Muscle layer of duodenum (tissue), 2 donors: ENCODE measurements around the gene GPR27.

Experiments used
- H3K27ac ChIP-seq: one replicate; pipeline ENCODE4 v1.7.0; 2013; ENCODE audit warnings: mild to moderate bottlenecking, low read length
- H3K27me3 ChIP-seq: one replicate; pipeline ENCODE4 v1.7.0; 2013; ENCODE audit warnings: low read depth, mild to moderate bottlenecking, control low read depth, low read length
- H3K36me3 ChIP-seq, 2 donors: one replicate each; pipeline ENCODE4 v1.7.0; 2013; ENCODE audit warnings: low read length in 2 of 2, control low read depth in 1 of 2, mild to moderate bottlenecking in 1 of 2; ENCODE audit not compliant: insufficient read depth in 2 of 2, control insufficient read depth in 1 of 2
- H3K4me1 ChIP-seq, 2 donors: one replicate each; pipeline ENCODE4 v1.7.0; 2013; ENCODE audit warnings: low read length in 2 of 2, mild to moderate bottlenecking in 2 of 2, control low read depth in 1 of 2, moderate library complexity in 1 of 2; ENCODE audit not compliant: insufficient read depth in 2 of 2, control insufficient read depth in 1 of 2
- H3K4me3 ChIP-seq, 2 donors: one replicate each; pipeline ENCODE4 v1.7.0; 2013; ENCODE audit warnings: low read length in 2 of 2, low read depth in 1 of 2, mild to moderate bottlenecking in 1 of 2
- H3K9me3 ChIP-seq, 2 donors: one replicate each; pipeline ENCODE4 v1.7.0; 2013; ENCODE audit warnings: low read length in 2 of 2, control low read depth in 1 of 2, mild to moderate bottlenecking in 1 of 2; ENCODE audit not compliant: control insufficient read depth in 1 of 2
- donor health status: healthy.

GPR27 gene

DNA sequence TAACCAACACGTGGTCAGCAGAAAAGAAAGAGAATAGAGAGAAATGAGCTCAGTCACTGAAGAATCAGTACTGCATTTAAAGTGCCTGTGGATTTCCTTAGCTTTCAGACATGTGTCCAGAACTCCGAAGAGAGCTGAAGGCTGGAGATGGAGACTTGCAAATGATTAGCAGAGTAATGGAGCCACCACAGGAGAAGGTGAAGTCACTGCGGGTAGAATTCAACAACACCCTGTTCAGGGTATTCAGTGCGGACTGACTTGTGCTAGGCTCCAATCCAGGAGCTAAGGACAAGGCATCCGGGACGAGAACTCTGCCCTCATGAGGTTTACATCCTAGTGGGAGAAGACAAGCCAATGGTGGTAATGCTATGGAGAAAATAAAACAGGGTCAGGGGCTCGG lies 32.7 kb upstream of the GPR27 start:
- Histone ChIP-seq H3K36me3 (no peaks in the 10 kb centered on the region), H3K27ac (no peak overlapping the region), H3K4me1 (peaks cover 4 to 6% of the 10 kb centered on the region in 2 donors), H3K27me3 (no peaks in the 10 kb centered on the region), H3K4me3 (no peak overlapping the region), H3K9me3 (no peaks in the 10 kb centered on the region)

DNA sequence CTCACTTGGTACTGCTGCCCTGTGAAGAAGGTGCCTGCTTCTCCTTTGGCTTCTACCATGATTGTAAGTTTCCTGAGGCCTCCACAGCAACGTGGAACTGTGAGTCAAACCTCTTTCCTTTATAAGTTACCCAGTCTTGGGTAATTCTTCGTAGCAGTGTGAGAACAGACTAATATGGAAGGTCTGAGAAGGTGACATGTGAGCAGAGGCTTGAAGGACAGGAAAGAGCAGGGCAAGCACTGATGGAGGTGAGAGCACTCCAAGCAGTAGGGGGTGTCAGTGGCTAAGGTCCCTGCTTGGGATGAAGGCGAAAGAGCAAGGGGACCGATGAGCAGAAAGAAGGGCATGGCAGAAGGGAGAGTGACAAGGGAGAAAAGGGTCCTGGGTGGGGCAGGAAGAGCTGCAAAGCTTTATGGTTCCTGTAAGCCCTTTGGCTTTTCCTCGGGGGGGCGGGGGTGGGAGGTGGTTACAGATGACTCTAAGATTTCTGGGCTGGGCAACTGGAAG lies 32.0 kb upstream of the GPR27 start:
- Histone ChIP-seq H3K4me1 (peaks cover 4 to 6% of the 10 kb centered on the region in 2 donors), H3K27me3 (no peaks in the 10 kb centered on the region), H3K36me3 (no peaks in the 10 kb centered on the region), H3K9me3 (no peaks in the 10 kb centered on the region), H3K4me3 (no peak overlapping the region), H3K27ac (no peak overlapping the region)

DNA sequence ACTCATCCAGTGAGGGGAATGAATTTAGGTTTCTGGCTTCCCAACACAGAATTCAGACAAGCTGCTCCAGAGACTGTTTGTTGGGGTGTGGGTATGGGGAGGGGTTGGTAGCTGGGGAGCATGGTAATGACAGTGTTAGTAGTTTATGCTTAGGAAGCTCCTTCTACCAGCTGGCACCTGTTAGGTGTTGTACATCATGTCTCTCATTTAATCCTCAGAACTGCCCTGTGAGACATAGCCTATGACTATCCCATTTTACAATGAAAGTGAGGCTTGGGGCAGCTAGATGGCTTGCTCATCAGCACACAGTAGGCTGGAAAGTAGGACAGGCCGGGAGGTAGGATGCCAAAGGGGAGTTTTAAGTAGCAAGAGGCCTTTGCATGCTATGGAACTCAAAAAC lies 31.0 kb upstream of the GPR27 start:
- Histone ChIP-seq H3K27me3 (no peaks in the 10 kb centered on the region), H3K4me3 (no peak overlapping the region), H3K4me1 (peaks cover 4 to 6% of the 10 kb centered on the region in 2 donors), H3K36me3 (no peaks in the 10 kb centered on the region), H3K27ac (no peak overlapping the region), H3K9me3 (no peaks in the 10 kb centered on the region)

DNA sequence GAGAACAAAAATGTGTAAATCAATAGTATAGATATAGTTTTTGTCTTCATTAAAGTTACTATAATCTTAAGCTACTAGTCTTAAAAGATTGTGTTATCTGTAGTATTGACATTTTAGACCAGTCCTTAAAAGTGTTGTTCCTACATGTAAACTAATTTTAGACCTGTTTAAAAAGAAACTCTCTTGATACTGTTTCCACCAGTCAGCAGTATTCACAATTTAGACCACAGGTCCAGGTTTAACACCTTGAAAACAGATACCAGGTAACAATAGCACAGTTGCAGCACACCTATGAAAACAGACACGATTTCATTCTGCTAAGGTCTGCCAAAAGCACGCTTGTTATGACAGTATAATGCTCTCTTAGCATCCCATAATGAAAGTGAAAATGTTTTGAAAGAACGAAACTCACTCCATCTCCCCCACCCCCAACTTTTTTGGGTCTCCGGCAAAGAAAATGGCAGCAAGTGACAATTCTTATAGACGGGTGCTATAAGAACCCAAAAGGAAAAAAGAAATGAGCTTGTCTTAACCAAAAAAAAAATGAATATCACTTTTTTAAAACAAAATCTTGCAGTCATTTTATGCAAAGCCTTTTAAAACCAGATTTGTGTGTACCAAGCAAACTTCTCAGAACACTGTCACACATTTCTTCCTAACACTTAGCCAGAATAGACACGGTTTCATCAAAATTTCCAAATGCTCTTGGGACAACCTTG lies 30.0 kb upstream of the GPR27 start:
- no peaks in the 10 kb centered on the region for H3K36me3 ChIP-seq
- no peaks in the 10 kb centered on the region for H3K9me3 ChIP-seq
- no peak overlapping the region for H3K27ac ChIP-seq
- no peaks in the 10 kb centered on the region for H3K27me3 ChIP-seq
- H3K4me1 ChIP-seq = peaks cover 4 to 6% of the 10 kb centered on the region in 2 donors
- H3K4me3 ChIP-seq = peak overlapping the region; percentile 85

DNA sequence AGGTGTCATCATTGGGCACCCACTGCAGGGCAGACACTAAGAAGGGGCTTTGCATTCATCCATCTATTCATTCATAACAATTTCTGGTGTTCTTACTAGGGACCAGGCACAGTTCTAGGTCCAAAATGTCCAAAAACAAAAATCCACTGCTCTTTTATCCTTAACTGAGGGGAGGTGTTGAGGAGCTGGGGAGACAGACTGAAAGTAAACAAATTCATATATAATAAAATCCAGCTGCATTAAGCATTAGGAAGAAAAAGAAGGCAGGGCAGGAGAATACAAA lies 29.5 kb upstream of the GPR27 start:
- H3K4me3 ChIP-seq = peak overlapping the region; percentile 85
- H3K27me3 ChIP-seq = no peaks in the 10 kb centered on the region
- H3K9me3 ChIP-seq = no peaks in the 10 kb centered on the region
- no peak overlapping the region for H3K27ac ChIP-seq
- no peaks in the 10 kb centered on the region for H3K36me3 ChIP-seq
- peaks cover 4 to 6% of the 10 kb centered on the region in 2 donors for H3K4me1 ChIP-seq

DNA sequence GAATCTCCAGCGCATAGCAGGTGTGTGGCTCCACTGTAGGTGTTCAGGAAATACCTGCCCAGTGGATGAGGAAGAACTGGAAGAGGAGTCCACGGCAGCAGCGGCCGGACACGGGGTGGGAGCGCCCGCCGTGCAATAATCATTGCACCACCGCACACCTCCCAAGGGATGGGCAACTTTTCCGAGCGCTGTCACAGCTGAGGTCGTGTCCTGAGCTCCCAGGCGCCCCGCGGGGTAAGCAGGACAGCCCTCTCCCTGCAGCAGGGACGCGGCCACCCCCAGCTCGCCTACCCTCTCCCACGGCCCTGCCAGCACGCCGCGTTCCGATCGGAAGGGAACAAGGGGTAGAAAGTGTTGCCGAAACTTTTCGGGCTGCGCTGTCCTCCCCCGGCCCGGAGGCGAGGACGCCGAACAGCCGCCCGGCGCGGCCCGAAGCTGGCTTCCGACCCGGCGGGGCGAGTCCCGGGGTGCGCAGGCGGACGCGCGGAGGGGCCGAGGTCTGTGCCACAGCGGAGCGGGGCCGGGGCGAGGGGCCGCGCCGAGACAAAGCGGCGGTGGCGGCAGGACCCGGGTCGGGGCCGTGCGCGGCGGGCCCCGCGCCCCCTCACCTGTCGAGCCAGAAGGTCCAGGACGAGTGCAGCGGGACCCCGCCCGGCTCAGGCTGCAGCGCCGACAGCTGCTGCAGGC lies 28.9 kb upstream of the GPR27 start:
- Histone ChIP-seq H3K4me3 (peak overlapping the region; percentile 85), H3K27ac (no peak overlapping the region), H3K9me3 (no peaks in the 10 kb centered on the region)

DNA sequence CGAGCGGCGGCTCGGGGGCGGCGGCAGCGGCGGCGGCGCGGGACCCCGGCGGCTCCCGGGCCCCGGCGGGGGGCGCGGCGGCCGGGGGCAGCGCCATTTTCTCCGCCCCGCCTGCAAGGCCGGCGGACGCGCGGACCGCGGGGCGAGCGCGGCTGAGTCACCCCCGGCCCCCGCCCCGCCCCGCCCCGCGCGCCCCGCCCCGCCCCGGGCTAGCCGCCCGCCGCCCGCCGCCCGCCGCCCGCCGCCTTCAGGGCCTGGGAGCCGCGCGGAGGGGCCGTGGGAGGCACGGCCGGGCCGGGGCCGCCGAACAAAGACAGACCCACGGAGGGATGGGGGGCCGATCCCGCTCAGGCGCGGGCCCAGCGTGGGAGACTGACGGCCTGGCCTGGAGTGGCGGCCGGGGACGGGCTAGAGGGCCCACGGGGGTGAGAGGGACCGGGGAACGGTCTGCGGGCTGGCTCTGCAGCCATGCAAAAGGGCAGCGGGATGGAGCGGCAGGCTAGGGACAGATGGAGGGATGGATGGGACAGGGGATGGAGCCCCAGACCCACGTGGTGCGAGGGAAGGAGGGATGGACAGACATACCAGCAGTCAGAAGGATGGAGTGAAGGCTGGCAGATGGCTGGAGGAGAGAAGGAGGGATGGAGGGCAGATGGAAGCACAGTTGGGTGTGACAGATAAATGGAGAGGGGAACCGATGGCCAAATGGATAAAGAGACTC lies 28.2 kb upstream of the GPR27 start, which contains the start of gene EIF4E3:
EIF4E3 (minus strand) TSS at position 132 of the 721 bp plus-strand sequence; CDS start at position 97, 35 bp downstream.
- no peaks in the 10 kb centered on the region for H3K9me3 ChIP-seq
- no peaks in the 10 kb centered on the region for H3K27me3 ChIP-seq
- H3K4me1 ChIP-seq = peaks cover 12 to 16% of the 10 kb centered on the region in 2 donors
- H3K36me3 ChIP-seq = no peaks in the 10 kb centered on the region
- no peak within 1 kb of the TSS for H3K27ac ChIP-seq
- H3K4me3 ChIP-seq = peak within 1 kb of the TSS; percentile 85

More for the DNA sequence above, 28.9 kb upstream of the GPR27 start:
- H3K36me3 ChIP-seq = no peaks in the 10 kb centered on the region
- no peaks in the 10 kb centered on the region for H3K27me3 ChIP-seq
- peaks cover 7 to 10% of the 10 kb centered on the region in 2 donors for H3K4me1 ChIP-seq

DNA sequence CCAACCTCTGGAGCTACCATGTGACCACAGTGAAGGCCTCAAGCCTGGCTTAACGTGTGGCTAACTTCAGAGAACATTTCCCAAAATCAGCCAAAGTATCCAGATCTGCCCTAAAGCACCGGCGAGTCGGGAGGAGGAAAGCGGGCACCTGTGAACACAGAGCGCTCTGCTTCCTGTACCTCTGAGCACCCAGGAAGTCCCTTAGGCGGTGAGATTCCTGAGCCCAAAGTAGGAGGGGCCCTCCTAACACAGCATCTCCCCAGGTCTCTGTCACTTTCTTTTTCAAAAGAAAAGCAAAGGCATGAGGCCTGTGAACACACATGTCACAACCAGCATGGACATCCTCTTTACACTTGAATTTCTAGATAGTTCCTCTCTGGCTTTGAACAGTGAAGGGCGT lies 27.5 kb upstream of the GPR27 start:
- Histone ChIP-seq H3K27me3 (no peaks in the 10 kb centered on the region), H3K27ac (no peak overlapping the region), H3K4me1 (peaks cover 12 to 16% of the 10 kb centered on the region in 2 donors), H3K9me3 (no peaks in the 10 kb centered on the region), H3K36me3 (no peaks in the 10 kb centered on the region), H3K4me3 (peak overlapping the region; percentile 58 to 68)

DNA sequence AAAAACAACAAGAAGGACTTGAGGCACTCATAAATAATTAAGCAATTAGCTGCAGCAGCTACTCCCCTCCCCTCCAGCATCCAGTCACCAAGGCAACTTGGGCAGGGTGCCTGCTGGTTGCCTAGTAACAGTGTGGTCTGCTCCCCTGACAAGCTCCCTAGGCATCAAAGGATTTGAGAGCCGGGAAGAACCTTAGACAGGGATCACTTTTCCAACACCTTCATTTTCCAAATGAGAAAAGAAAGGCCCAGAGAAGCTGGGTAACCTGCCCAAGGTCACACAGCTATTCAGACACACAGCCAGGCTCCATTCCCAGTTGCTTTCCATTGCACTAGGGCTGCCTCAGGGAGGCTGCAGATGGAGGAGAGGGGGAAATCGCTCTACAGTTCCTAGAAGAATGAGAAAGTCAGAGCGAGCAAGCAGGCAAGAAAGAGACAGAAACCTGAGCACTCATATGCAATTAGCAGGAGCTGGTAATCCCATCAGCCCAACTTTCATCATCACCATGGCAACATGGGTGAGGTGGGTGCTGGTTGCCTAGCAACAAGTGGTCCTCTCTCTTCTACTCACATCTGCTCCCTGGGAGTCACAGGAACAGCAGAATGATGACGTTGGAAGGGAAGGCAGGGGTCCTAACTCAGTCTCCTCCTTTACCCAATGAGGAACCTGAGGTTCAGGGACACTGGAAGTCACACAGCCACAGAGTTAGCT lies 24.9 kb upstream of the GPR27 start:
- no peak overlapping the region for H3K4me3 ChIP-seq
- no peaks in the 10 kb centered on the region for H3K9me3 ChIP-seq
- no peaks in the 10 kb centered on the region for H3K36me3 ChIP-seq
- H3K27me3 ChIP-seq = no peaks in the 10 kb centered on the region
- no peak overlapping the region for H3K27ac ChIP-seq
- H3K4me1 ChIP-seq = peaks cover 12 to 16% of the 10 kb centered on the region in 2 donors

DNA sequence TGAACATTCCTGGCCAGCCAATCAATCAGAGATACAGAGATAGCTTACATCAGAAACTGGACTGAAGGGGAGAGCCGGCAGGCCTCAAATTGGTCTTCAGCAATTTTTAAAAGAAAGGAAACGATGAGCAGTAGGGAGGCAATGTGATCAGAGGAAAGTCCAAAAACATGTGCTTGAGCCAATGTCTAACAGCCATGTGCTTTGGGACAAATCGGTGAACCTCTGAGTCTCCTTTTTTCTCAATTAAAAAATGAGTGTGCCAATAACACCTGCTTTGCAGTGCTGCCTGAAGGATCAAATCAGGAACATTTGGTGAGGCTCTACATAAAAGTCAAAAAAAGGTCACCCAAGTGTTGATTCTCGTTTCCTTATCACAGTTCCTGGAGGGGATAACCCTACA lies 21.0 kb upstream of the GPR27 start:
- Histone ChIP-seq H3K4me1 (peaks cover 8 to 11% of the 10 kb centered on the region in 2 donors), H3K4me3 (no peak overlapping the region), H3K9me3 (no peaks in the 10 kb centered on the region), H3K36me3 (no peaks in the 10 kb centered on the region), H3K27ac (no peak overlapping the region), H3K27me3 (no peaks in the 10 kb centered on the region)

DNA sequence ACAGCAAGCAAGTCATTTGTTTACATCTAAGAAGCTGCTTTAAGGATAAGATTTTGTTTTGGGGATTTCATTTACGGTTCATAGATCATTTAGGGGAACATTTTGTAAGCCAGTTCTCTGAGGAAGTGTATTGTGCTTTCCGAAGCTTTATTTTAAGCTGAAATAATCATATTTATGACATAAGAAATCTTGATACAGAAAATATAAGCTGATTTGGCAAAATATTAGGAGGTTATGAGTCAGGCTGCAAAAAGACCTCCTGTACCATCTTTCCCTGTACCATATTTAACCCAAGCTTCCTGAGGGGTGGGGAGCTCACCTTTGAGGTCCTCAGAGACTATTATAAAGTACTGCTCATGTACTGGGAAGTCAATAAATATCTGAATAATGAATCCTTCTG lies 20.3 kb upstream of the GPR27 start:
- Histone ChIP-seq H3K36me3 (no peaks in the 10 kb centered on the region), H3K4me1 (peaks cover 8 to 11% of the 10 kb centered on the region in 2 donors), H3K4me3 (no peak overlapping the region), H3K9me3 (no peaks in the 10 kb centered on the region), H3K27me3 (no peaks in the 10 kb centered on the region), H3K27ac (no peak overlapping the region)
